HepG2 (cell line): ENCODE data around the gene PLCXD3. TPM values are rescaled to one million over a fixed set of nuclear protein-coding genes. Genes with fewer than 3 reads are reported as not detected.

Source experiments
- ATAC-seq: fragments of 200-7000 bp; cut with Tn5 transposase; 3 replicates; pipeline ENCODE4 v1.9.1; 2020; ENCODE audit warnings: mild to moderate bottlenecking, moderate library complexity
- BruUV-seq: library from RNA; stranded (reverse); fragments of 400-500 nt; replicated peaks from 2 replicates; lab custom pipeline; 2021; lab: Mats Ljungman, UMichigan
- CTCF ChIA-PET: fragments of 300-600 bp; formaldehyde crosslinking; extraction: SDS; loops from one replicate; lab custom pipeline; 2021; ENCODE audit warnings: low total read pairs, inconsistent platforms, low intra/inter-chr PET ratio; lab: Yijun Ruan, JAX
- POLR2A ChIA-PET: fragments of 350-600 bp; sonication (Branson Sonifier 250); formaldehyde crosslinking; loops from one replicate; lab custom pipeline; 2020; ENCODE audit warnings: antibody characterized with exemption, inconsistent platforms; lab: Yijun Ruan, JAX
- DNase-seq: peaks from one replicate; pipeline ENCODE4 v3.0.0-alpha.2; 2015; ENCODE audit warnings: low spot score
- FAIRE-seq: peaks from 3 replicates; lab custom pipeline; 2011; peaks lifted over from hg19 to GRCh38; lab: Jason Lieb, UNC
- H2AFZ ChIP-seq: one replicate; pipeline ENCODE4 v1.6.1; 2011; ENCODE audit warnings: low read length, inconsistent platforms
- H3K27ac ChIP-seq: fragments of 300-600 bp; 3 replicates; pipeline ENCODE4 v1.8.0; 2011; ENCODE audit warnings: mixed run types, mild to moderate bottlenecking, mixed read lengths, low read length, inconsistent platforms; ENCODE audit not compliant: insufficient read depth; ENCODE audit errors: extremely low read length
- H3K27me3 ChIP-seq, 2 experiments: fragments of 200-600 bp in 1 of 2; 2 replicates in 1 of 2; 3 replicates in 1 of 2; pipeline versions ENCODE4 v1.6.0 to v1.8.0; 2011; ENCODE audit warnings: low read length in 2 of 2, mild to moderate bottlenecking in 2 of 2, moderate library complexity in 2 of 2, inconsistent platforms in 1 of 2; ENCODE audit not compliant: insufficient read depth in 2 of 2, control insufficient read depth in 1 of 2
- H3K36me3 ChIP-seq, 2 experiments: fragments of 200-600 bp in 1 of 2; replicated peaks in 1 of 2; 2 replicates in 1 of 2; 3 replicates in 1 of 2; pipeline versions ENCODE4 v1.5.1 to v1.8.0; 2011; ENCODE audit warnings: low read length in 2 of 2, inconsistent platforms in 1 of 2; ENCODE audit not compliant: insufficient read depth in 2 of 2, control insufficient read depth in 1 of 2
- H3K4me1 ChIP-seq: 2 replicates; pipeline ENCODE4 v1.5.1; 2012; ENCODE audit warnings: low read length, inconsistent platforms; ENCODE audit not compliant: insufficient read depth
- H3K4me2 ChIP-seq: 2 replicates; pipeline ENCODE4 v1.6.0; 2011; ENCODE audit warnings: low read depth, low read length, inconsistent platforms
- H3K4me3 ChIP-seq, 3 experiments: fragments of 200-600 bp in 1 of 3; sonication (generic), shearing (Covaris generic) in 1 of 3; replicated peaks in 1 of 3; 2 replicates each; pipeline ENCODE4 v1.5.1; 2011 to 2016; ENCODE audit warnings: low read length in 3 of 3, inconsistent platforms in 2 of 3, low read depth in 2 of 3, mild to moderate bottlenecking in 2 of 3, control low read depth in 1 of 3, mixed read lengths in 1 of 3; ENCODE audit not compliant: insufficient read depth in 1 of 3
- H3K79me2 ChIP-seq: one replicate; pipeline ENCODE4 v1.6.1; 2011; ENCODE audit warnings: low read length, inconsistent platforms; ENCODE audit not compliant: insufficient read depth
- H3K9ac ChIP-seq: 2 replicates; pipeline ENCODE4 v1.6.0; 2011; ENCODE audit warnings: mild to moderate bottlenecking, low read depth, low read length, inconsistent platforms; ENCODE audit not compliant: insufficient read depth
- H3K9me3 ChIP-seq: 2 replicates; pipeline ENCODE4 v1.5.1; 2012; ENCODE audit warnings: mild to moderate bottlenecking, low read length
- H4K20me1 ChIP-seq: 2 replicates; pipeline ENCODE4 v1.6.0; 2011; ENCODE audit warnings: inconsistent platforms, mild to moderate bottlenecking, low read length, moderate library complexity; ENCODE audit not compliant: insufficient read depth
- WIZ ChIP-seq: sonication (generic); formaldehyde crosslinking; IDR thresholded peaks from 2 replicates; pipeline ENCODE4 v1.5.1; 2020; ENCODE audit warnings: mild to moderate bottlenecking, missing genetic modification reagents
- ZNF180 ChIP-seq: sonication (generic); formaldehyde crosslinking; IDR thresholded peaks from 2 replicates; pipeline ENCODE4 v1.4.0; 2020; ENCODE audit warnings: low read depth, missing genetic modification reagents, borderline replicate concordance
- ZNF230 ChIP-seq: sonication (generic); formaldehyde crosslinking; IDR thresholded peaks from 2 replicates; pipeline ENCODE4 v1.4.0; 2020; ENCODE audit warnings: mild to moderate bottlenecking, missing genetic modification reagents
- ZNF333 ChIP-seq: sonication (generic); formaldehyde crosslinking; IDR thresholded peaks from 2 replicates; pipeline ENCODE4 v1.4.0; 2020; ENCODE audit warnings: mild to moderate bottlenecking, missing genetic modification reagents, borderline replicate concordance
- ZNF567 ChIP-seq: sonication (generic); formaldehyde crosslinking; IDR thresholded peaks from 2 replicates; pipeline ENCODE4 v1.8.1; 2023; ENCODE audit warnings: mild to moderate bottlenecking, missing genetic modification reagents, borderline replicate concordance
- ZNF570 ChIP-seq: sonication (generic); formaldehyde crosslinking; IDR thresholded peaks from 2 replicates; pipeline ENCODE4 v1.4.0; 2020; ENCODE audit warnings: mild to moderate bottlenecking, missing genetic modification reagents, borderline replicate concordance
- ZNF670 ChIP-seq: sonication (generic); formaldehyde crosslinking; IDR thresholded peaks from 2 replicates; pipeline ENCODE4 v1.8.0; 2022; ENCODE audit warnings: mild to moderate bottlenecking, missing genetic modification reagents, borderline replicate concordance
- ZNF747 ChIP-seq: sonication (generic); formaldehyde crosslinking; IDR thresholded peaks from 2 replicates; pipeline ENCODE4 v1.8.1; 2023; ENCODE audit warnings: missing genetic modification reagents, mild to moderate bottlenecking, borderline replicate concordance
- WGBS: methylation state at CpG from one replicate; pipeline ENCODE4 v1.1.6; 2017; ENCODE audit warnings: low lambda C conversion rate; 5-methylcytosine and 5-hydroxymethylcytosine counted together
- in situ Hi-C: cut with HindIII; loops from 2 replicates; pipeline ENCODE4 v1.10.0; 2017; ENCODE audit warnings: low pct_unique_long_range_greater_than_20kb; ENCODE audit not compliant: extremely low pct_ligation_motif_present
- intact Hi-C: fragments of 100-400 bp; cut with micrococcal nuclease; formaldehyde crosslinking; loops from one replicate; pipeline ENCODE4 v1.10.0; 2022; ENCODE audit not compliant: unreplicated experiment
- polyA plus RNA-seq, 8 experiments: library from polyadenylated mRNA; depleted of rRNA in 3 of 8; stranded (reverse) in 7 of 8; unstranded in 1 of 8; fragments of >200 nt; fragmentation: Illumina TruSeq in 4 of 8; extraction: Trizol in 4 of 8; gene quantifications; 2 replicates each; pipeline versions ENCODE4 v1.2.1 to v1.2.3, GENCODE V29; 2011 to 2016; ENCODE audit warnings: low read depth in 4 of 8, missing spikeins in 1 of 8, mixed read lengths in 1 of 8; ENCODE audit not compliant: insufficient read depth in 1 of 8
- total RNA-seq, 5 experiments: library from RNA; depleted of rRNA; stranded (reverse); fragments of >200 nt; fragmentation: Illumina TruSeq; extraction: Trizol; gene quantifications; 2 replicates each; pipeline ENCODE4 v1.2.3, GENCODE V29; 2016; ENCODE audit warnings: low read depth in 1 of 5
- TF ChIP-seq, protein P1 (sequence below): sonication (generic); formaldehyde crosslinking; conservative IDR thresholded peaks from 2 replicates; pipeline ENCODE4 v1.8.0; 2022; ENCODE audit warnings: low read depth, missing genetic modification reagents
- TF ChIP-seq, protein P2 (sequence below): IDR thresholded peaks from 2 replicates; pipeline ENCODE4 v1.6.1; 2012; ENCODE audit warnings: low read length, improper control_type of control experiment
- TF ChIP-seq, protein P3 (sequence below): sonication (generic); formaldehyde crosslinking; IDR thresholded peaks from 2 replicates; pipeline ENCODE4 v1.4.0; 2020; ENCODE audit warnings: mild to moderate bottlenecking, low read depth, missing genetic modification reagents
- TF ChIP-seq, protein P4 (sequence below): sonication (generic); formaldehyde crosslinking; IDR thresholded peaks from 2 replicates; pipeline ENCODE4 v1.5.1; 2020; ENCODE audit warnings: mild to moderate bottlenecking, missing genetic modification reagents, borderline replicate concordance

The PLCXD3 gene
- total and polyA plus RNA-seq, 2 of the 13 experiments (the other 11 are each of a cell fraction or from before 2014, with no cell fraction given) = not detected

DNA sequence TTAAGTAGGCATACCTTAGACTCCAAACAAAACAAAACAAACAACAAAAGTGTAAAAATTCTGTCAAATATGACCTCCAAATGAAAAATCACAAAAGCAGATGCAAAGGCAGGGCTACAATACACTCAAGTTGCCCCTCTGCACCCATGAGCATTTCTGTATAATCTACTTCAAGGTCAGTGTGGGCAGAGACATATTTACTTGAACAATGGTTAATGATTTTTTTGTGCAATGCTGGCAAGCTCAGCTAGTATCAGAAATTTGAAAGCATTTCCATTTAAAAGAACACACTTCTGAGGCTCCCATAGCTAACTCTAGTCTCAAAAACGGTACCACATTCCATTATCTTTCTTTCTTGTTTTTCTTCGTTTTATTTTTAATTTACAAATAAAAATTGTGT is 57.9 kb downstream of the PLCXD3 start:
- intact Hi-C loops = no loop called here
- no peak for FAIRE-seq
- Histone ChIP-seq H3K4me2 (no peak overlapping the region), H3K79me2 (no peaks in the 10 kb centered on the region), H2AFZ (no peak overlapping the region), H3K36me3 (no peaks in the 10 kb centered on the region), H3K27me3 (no peaks in the 10 kb centered on the region), H4K20me1 (no peaks in the 10 kb centered on the region), H3K9ac (no peak overlapping the region), H3K4me3 (no peak overlapping the region), H3K9me3 (no peaks in the 10 kb centered on the region), H3K27ac (no peak overlapping the region), H3K4me1 (no peaks in the 10 kb centered on the region)
- WGBS = 1% methylated on average over 2 of the region's 2 CpGs
- in situ Hi-C loops = no loop called here
- POLR2A ChIA-PET = no interaction called here
- ATAC-seq = no peak
- no peak for DNase-seq
- BruUV-seq = no TSS peak
- CTCF ChIA-PET = no interaction called here
- TF ChIP-seq ZNF180 (CRISPR knock-in tag) (no peak), ZNF230 (CRISPR knock-in tag) (no peak), ZNF570 (no peak), ZNF747 (no peak), ZNF670 (CRISPR knock-in tag) (no peak), ZNF333 (CRISPR knock-in tag) (no peak), ZNF567 (CRISPR knock-in tag) (no peak), WIZ (CRISPR knock-in tag) (no peak)
- TF ChIP-seq, protein P1, sequence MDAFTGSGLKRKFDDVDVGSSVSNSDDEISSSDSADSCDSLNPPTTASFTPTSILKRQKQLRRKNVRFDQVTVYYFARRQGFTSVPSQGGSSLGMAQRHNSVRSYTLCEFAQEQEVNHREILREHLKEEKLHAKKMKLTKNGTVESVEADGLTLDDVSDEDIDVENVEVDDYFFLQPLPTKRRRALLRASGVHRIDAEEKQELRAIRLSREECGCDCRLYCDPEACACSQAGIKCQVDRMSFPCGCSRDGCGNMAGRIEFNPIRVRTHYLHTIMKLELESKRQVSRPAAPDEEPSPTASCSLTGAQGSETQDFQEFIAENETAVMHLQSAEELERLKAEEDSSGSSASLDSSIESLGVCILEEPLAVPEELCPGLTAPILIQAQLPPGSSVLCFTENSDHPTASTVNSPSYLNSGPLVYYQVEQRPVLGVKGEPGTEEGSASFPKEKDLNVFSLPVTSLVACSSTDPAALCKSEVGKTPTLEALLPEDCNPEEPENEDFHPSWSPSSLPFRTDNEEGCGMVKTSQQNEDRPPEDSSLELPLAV = no peak
- TF ChIP-seq, protein P2, sequence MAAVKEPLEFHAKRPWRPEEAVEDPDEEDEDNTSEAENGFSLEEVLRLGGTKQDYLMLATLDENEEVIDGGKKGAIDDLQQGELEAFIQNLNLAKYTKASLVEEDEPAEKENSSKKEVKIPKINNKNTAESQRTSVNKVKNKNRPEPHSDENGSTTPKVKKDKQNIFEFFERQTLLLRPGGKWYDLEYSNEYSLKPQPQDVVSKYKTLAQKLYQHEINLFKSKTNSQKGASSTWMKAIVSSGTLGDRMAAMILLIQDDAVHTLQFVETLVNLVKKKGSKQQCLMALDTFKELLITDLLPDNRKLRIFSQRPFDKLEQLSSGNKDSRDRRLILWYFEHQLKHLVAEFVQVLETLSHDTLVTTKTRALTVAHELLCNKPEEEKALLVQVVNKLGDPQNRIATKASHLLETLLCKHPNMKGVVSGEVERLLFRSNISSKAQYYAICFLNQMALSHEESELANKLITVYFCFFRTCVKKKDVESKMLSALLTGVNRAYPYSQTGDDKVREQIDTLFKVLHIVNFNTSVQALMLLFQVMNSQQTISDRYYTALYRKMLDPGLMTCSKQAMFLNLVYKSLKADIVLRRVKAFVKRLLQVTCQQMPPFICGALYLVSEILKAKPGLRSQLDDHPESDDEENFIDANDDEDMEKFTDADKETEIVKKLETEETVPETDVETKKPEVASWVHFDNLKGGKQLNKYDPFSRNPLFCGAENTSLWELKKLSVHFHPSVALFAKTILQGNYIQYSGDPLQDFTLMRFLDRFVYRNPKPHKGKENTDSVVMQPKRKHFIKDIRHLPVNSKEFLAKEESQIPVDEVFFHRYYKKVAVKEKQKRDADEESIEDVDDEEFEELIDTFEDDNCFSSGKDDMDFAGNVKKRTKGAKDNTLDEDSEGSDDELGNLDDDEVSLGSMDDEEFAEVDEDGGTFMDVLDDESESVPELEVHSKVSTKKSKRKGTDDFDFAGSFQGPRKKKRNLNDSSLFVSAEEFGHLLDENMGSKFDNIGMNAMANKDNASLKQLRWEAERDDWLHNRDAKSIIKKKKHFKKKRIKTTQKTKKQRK = no peak
- TF ChIP-seq, protein P3, sequence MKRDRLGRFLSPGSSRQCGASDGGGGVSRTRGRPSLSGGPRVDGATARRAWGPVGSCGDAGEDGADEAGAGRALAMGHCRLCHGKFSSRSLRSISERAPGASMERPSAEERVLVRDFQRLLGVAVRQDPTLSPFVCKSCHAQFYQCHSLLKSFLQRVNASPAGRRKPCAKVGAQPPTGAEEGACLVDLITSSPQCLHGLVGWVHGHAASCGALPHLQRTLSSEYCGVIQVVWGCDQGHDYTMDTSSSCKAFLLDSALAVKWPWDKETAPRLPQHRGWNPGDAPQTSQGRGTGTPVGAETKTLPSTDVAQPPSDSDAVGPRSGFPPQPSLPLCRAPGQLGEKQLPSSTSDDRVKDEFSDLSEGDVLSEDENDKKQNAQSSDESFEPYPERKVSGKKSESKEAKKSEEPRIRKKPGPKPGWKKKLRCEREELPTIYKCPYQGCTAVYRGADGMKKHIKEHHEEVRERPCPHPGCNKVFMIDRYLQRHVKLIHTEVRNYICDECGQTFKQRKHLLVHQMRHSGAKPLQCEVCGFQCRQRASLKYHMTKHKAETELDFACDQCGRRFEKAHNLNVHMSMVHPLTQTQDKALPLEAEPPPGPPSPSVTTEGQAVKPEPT (CRISPR knock-in tag) = no peak
- TF ChIP-seq, protein P4, sequence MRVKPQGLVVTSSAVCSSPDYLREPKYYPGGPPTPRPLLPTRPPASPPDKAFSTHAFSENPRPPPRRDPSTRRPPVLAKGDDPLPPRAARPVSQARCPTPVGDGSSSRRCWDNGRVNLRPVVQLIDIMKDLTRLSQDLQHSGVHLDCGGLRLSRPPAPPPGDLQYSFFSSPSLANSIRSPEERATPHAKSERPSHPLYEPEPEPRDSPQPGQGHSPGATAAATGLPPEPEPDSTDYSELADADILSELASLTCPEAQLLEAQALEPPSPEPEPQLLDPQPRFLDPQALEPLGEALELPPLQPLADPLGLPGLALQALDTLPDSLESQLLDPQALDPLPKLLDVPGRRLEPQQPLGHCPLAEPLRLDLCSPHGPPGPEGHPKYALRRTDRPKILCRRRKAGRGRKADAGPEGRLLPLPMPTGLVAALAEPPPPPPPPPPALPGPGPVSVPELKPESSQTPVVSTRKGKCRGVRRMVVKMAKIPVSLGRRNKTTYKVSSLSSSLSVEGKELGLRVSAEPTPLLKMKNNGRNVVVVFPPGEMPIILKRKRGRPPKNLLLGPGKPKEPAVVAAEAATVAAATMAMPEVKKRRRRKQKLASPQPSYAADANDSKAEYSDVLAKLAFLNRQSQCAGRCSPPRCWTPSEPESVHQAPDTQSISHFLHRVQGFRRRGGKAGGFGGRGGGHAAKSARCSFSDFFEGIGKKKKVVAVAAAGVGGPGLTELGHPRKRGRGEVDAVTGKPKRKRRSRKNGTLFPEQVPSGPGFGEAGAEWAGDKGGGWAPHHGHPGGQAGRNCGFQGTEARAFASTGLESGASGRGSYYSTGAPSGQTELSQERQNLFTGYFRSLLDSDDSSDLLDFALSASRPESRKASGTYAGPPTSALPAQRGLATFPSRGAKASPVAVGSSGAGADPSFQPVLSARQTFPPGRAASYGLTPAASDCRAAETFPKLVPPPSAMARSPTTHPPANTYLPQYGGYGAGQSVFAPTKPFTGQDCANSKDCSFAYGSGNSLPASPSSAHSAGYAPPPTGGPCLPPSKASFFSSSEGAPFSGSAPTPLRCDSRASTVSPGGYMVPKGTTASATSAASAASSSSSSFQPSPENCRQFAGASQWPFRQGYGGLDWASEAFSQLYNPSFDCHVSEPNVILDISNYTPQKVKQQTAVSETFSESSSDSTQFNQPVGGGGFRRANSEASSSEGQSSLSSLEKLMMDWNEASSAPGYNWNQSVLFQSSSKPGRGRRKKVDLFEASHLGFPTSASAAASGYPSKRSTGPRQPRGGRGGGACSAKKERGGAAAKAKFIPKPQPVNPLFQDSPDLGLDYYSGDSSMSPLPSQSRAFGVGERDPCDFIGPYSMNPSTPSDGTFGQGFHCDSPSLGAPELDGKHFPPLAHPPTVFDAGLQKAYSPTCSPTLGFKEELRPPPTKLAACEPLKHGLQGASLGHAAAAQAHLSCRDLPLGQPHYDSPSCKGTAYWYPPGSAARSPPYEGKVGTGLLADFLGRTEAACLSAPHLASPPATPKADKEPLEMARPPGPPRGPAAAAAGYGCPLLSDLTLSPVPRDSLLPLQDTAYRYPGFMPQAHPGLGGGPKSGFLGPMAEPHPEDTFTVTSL (CRISPR knock-in tag) = no peak
